SK-N-SH treated with all-trans-retinoic acid at 6 μM for 48 hours (cell line): ENCODE measurements around the gene PLAAT3.

Experiments used
- ESRRG ChIP-seq: fragments of 250-450 bp; sonication (Bioruptor Pico); IDR thresholded peaks from 2 replicates; pipeline ENCODE4 v1.6.1; 2021; ENCODE audit warnings: mild to moderate bottlenecking
- GLIS3 ChIP-seq: fragments of 250-450 bp; sonication (Bioruptor Pico); IDR thresholded peaks from 2 replicates; pipeline ENCODE4 v1.5.0; 2020; ENCODE audit warnings: mild to moderate bottlenecking, moderate library complexity
- PPARA ChIP-seq: fragments of 250-450 bp; sonication (Bioruptor Pico); IDR thresholded peaks from 2 replicates; pipeline ENCODE4 v1.5.0; 2020; ENCODE audit warnings: mild to moderate bottlenecking, borderline replicate concordance
- ZFP3 ChIP-seq: fragments of 250-450 bp; sonication (Bioruptor Pico); IDR thresholded peaks from 2 replicates; pipeline ENCODE4 v1.5.0; 2020; ENCODE audit warnings: mild to moderate bottlenecking, moderate library complexity
- ZNF565 ChIP-seq: fragments of 450-650 bp; formaldehyde crosslinking; conservative IDR thresholded peaks from 2 replicates; pipeline ENCODE4 v1.5.0; 2020; ENCODE audit warnings: low read depth, mild to moderate bottlenecking, moderate library complexity
- TF ChIP-seq, protein P1 (sequence below): fragments of 250-450 bp; sonication (Bioruptor Pico); IDR thresholded peaks from 2 replicates; pipeline ENCODE4 v1.8.0; 2021; ENCODE audit warnings: low read depth, mild to moderate bottlenecking, moderate library complexity, borderline replicate concordance
- TF ChIP-seq, protein P2 (sequence below): fragments of 250-450 bp; sonication (Bioruptor Pico); IDR thresholded peaks from 2 replicates; pipeline ENCODE4 v1.8.0; 2020; ENCODE audit warnings: mild to moderate bottlenecking, moderate library complexity, borderline replicate concordance
- TF ChIP-seq, protein P3 (sequence below): fragments of 250-450 bp; sonication (Bioruptor Pico); IDR thresholded peaks from 2 replicates; pipeline ENCODE4 v1.5.0; 2020; ENCODE audit warnings: mild to moderate bottlenecking, moderate library complexity

DNA sequence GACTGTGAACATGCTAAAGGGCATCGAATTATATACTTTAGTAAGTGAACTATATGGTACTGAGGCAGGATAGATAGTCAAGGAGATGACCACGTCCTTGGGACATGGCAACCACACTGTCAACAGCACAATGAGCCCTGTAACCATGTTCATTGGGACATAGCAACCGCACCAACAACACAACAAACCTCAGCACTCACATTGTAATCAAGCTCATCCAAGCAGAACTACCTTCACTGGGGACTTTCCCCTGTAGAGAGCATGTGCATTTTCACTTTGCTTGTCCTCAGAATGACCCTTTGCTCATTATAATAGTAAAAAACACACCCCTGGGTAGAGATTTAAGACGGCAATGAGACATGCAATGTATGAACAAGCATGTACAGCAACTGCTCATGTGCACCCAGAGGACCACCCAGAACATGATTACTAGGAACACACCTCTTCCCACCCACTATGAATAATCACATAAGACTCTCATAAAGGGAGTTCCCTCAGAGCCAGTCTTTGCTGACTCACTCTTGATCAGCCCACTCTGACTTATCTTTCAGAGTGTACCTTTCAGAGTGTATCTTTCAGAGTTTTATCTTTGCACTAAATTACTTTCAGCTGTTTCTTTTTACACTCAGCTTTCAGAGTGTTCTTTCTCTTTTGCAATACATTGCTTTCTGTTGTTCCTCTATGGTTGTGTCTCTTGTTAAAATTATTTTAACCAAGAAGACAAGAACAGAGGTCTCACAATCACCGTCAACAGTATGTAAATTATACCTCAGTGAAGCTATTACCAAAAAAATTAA, 47.0 kb downstream of the PLAAT3 start:
- TF ChIP-seq ZNF565 (CRISPR knock-in tag) (no peak), ESRRG (CRISPR knock-in tag) (no peak), GLIS3 (CRISPR knock-in tag) (no peak), PPARA (CRISPR knock-in tag) (no peak), ZFP3 (CRISPR knock-in tag) (no peak)
- TF ChIP-seq, protein P1, sequence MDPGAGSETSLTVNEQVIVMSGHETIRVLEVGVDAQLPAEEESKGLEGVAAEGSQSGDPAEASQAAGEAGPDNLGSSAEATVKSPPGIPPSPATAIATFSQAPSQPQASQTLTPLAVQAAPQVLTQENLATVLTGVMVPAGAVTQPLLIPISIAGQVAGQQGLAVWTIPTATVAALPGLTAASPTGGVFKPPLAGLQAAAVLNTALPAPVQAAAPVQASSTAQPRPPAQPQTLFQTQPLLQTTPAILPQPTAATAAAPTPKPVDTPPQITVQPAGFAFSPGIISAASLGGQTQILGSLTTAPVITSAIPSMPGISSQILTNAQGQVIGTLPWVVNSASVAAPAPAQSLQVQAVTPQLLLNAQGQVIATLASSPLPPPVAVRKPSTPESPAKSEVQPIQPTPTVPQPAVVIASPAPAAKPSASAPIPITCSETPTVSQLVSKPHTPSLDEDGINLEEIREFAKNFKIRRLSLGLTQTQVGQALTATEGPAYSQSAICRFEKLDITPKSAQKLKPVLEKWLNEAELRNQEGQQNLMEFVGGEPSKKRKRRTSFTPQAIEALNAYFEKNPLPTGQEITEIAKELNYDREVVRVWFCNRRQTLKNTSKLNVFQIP (CRISPR knock-in tag) = no peak
- TF ChIP-seq, protein P2, sequence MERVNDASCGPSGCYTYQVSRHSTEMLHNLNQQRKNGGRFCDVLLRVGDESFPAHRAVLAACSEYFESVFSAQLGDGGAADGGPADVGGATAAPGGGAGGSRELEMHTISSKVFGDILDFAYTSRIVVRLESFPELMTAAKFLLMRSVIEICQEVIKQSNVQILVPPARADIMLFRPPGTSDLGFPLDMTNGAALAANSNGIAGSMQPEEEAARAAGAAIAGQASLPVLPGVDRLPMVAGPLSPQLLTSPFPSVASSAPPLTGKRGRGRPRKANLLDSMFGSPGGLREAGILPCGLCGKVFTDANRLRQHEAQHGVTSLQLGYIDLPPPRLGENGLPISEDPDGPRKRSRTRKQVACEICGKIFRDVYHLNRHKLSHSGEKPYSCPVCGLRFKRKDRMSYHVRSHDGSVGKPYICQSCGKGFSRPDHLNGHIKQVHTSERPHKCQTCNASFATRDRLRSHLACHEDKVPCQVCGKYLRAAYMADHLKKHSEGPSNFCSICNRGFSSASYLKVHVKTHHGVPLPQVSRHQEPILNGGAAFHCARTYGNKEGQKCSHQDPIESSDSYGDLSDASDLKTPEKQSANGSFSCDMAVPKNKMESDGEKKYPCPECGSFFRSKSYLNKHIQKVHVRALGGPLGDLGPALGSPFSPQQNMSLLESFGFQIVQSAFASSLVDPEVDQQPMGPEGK (CRISPR knock-in tag) = no peak
- TF ChIP-seq, protein P3, sequence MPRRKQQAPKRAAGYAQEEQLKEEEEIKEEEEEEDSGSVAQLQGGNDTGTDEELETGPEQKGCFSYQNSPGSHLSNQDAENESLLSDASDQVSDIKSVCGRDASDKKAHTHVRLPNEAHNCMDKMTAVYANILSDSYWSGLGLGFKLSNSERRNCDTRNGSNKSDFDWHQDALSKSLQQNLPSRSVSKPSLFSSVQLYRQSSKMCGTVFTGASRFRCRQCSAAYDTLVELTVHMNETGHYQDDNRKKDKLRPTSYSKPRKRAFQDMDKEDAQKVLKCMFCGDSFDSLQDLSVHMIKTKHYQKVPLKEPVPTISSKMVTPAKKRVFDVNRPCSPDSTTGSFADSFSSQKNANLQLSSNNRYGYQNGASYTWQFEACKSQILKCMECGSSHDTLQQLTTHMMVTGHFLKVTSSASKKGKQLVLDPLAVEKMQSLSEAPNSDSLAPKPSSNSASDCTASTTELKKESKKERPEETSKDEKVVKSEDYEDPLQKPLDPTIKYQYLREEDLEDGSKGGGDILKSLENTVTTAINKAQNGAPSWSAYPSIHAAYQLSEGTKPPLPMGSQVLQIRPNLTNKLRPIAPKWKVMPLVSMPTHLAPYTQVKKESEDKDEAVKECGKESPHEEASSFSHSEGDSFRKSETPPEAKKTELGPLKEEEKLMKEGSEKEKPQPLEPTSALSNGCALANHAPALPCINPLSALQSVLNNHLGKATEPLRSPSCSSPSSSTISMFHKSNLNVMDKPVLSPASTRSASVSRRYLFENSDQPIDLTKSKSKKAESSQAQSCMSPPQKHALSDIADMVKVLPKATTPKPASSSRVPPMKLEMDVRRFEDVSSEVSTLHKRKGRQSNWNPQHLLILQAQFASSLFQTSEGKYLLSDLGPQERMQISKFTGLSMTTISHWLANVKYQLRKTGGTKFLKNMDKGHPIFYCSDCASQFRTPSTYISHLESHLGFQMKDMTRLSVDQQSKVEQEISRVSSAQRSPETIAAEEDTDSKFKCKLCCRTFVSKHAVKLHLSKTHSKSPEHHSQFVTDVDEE (CRISPR knock-in tag) = no peak
